HL-60 (cell line): ENCODE data around the gene EPHA6.

Source experiments
- GABPA ChIP-seq: IDR thresholded peaks from 2 replicates; pipeline ENCODE4 v1.6.1; 2012; ENCODE audit warnings: low read depth
- POLR2AphosphoS5 ChIP-seq: IDR thresholded peaks from 2 replicates; pipeline ENCODE4 v1.6.1; 2012; ENCODE audit warnings: low read depth
- TF ChIP-seq, protein P1 (sequence below): IDR thresholded peaks from 2 replicates; pipeline ENCODE4 v1.6.1; 2012; ENCODE audit warnings: low read depth; ENCODE audit not compliant: insufficient replicate concordance
- TF ChIP-seq, protein P2 (sequence below): IDR thresholded peaks from one replicate; pipeline ENCODE4 v1.5.1; 2011; ENCODE audit warnings: low read length, control low read depth, inconsistent platforms; ENCODE audit not compliant: insufficient read depth

DNA sequence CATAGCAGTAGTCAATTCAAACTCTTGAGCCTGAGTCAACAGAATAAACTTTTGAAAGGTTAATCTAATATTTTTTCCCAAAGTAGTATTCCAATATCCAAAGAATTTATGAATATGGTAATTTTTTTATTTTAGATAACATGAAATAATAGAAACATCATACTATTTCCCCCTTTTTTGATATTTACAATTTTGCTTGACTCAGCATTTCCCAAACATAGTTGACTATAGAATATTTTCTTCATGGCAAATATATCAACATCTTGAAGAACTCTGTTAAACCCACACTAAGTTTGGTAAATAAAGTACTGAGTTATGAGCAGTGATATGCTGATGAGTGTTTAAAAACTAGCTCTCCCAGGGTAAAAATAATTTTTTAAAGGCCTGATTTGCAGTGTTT is 570.2 kb downstream of the EPHA6 start:
- TF ChIP-seq, protein P1, sequence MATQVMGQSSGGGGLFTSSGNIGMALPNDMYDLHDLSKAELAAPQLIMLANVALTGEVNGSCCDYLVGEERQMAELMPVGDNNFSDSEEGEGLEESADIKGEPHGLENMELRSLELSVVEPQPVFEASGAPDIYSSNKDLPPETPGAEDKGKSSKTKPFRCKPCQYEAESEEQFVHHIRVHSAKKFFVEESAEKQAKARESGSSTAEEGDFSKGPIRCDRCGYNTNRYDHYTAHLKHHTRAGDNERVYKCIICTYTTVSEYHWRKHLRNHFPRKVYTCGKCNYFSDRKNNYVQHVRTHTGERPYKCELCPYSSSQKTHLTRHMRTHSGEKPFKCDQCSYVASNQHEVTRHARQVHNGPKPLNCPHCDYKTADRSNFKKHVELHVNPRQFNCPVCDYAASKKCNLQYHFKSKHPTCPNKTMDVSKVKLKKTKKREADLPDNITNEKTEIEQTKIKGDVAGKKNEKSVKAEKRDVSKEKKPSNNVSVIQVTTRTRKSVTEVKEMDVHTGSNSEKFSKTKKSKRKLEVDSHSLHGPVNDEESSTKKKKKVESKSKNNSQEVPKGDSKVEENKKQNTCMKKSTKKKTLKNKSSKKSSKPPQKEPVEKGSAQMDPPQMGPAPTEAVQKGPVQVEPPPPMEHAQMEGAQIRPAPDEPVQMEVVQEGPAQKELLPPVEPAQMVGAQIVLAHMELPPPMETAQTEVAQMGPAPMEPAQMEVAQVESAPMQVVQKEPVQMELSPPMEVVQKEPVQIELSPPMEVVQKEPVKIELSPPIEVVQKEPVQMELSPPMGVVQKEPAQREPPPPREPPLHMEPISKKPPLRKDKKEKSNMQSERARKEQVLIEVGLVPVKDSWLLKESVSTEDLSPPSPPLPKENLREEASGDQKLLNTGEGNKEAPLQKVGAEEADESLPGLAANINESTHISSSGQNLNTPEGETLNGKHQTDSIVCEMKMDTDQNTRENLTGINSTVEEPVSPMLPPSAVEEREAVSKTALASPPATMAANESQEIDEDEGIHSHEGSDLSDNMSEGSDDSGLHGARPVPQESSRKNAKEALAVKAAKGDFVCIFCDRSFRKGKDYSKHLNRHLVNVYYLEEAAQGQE = no peak
- TF ChIP-seq, protein P2, sequence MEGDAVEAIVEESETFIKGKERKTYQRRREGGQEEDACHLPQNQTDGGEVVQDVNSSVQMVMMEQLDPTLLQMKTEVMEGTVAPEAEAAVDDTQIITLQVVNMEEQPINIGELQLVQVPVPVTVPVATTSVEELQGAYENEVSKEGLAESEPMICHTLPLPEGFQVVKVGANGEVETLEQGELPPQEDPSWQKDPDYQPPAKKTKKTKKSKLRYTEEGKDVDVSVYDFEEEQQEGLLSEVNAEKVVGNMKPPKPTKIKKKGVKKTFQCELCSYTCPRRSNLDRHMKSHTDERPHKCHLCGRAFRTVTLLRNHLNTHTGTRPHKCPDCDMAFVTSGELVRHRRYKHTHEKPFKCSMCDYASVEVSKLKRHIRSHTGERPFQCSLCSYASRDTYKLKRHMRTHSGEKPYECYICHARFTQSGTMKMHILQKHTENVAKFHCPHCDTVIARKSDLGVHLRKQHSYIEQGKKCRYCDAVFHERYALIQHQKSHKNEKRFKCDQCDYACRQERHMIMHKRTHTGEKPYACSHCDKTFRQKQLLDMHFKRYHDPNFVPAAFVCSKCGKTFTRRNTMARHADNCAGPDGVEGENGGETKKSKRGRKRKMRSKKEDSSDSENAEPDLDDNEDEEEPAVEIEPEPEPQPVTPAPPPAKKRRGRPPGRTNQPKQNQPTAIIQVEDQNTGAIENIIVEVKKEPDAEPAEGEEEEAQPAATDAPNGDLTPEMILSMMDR = no peak
- TF ChIP-seq POLR2AphosphoS5 = no peak
- no peak for TF ChIP-seq GABPA
